Measurements from ENCODE around the gene ALDOC.

Gene ALDOC

DNA sequence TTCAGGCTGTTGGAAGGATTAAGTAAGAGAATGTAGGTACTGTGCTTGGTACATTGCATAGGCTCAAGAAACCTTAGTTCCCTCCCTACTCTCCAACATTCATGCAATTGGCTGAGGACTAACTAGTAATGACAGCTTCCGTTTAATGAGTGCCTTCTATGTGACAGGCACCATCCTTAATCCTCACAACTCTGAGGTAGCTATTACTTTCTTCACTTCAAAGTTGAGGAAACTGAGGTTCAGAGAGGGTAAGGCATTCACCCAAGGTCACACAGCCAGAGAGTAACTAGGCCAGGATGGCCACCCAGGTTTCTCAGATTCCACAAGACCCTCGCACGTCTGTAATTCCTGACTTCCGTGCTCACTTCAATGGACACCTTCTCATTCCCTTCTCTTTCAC lies 46.4 kb downstream of the ALDOC start:
- no peak for DNase-seq

DNA sequence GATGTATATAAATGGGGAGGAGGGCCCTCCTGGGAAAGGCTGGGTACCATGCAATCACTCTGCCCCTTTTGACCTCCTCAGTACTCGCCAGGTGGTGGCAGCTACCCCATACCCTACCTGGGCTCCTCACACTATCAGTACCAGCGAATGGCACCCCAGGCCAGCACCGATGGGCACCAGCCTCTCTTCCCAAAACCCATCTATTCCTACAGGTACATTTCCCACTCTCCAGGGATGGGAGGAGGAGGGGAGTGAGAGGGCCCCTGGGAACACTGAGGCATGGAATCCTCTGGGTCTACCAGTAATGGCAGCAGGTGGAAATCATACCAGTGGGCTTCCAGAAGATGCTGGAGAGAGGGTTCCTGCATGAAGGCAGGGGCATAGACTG lies 47.7 kb downstream of the ALDOC start:
- no peak for DNase-seq

DNA sequence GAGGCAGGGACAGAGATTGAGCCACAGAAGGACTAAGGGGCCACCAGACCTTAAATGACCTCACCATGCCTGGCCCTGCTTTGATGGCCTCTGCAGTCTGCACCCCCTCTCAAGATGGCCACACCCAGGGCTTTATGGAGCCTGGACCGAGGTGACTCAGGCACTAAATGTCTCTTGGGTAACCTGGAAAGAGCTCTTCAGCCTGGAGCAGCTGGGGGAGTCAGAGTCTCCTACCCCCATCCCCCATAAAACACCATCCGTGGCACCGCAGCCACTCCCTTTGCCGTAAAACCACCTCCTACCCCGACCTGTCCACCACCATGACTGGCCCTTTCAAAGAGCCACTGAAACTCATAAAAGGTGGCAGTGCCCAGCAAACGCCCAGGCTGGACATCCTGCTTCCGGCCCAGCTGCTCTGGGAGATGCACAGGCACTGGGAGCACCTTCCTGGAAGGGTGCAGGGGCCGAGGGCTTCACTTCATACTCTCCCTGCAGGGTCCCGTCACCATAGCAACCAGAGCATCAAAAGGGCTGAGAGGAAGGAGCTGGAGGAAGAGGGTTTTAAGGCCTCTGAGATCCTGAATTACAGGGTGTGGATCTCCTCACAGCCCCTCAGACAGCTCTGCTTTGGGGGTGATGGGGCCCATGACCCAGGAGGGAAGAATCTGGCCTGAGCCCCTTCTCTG lies 48.2 kb downstream of the ALDOC start:
- DNase-seq: no peak

DNA sequence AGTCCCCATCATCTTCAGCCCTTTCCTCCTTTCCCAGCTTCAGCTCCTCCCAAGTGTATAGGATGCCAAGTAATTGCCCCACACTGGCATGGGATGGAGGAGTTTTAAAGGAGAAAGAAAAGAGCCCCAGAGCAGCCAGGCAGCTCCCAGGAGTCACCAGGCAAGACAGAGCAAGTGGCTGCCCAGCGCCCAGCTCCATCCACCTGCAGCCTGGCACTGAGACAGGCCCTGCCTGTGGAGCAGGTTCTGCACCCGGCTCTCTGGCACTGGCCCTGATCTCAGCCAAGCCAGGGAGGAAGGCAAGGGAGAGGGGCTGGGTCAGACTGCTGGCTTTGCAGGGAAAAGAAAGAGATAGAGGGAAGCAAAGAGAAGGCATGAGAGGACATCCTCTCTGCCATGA lies 48.8 kb downstream of the ALDOC start:
- DNase-seq: no peak

DNA sequence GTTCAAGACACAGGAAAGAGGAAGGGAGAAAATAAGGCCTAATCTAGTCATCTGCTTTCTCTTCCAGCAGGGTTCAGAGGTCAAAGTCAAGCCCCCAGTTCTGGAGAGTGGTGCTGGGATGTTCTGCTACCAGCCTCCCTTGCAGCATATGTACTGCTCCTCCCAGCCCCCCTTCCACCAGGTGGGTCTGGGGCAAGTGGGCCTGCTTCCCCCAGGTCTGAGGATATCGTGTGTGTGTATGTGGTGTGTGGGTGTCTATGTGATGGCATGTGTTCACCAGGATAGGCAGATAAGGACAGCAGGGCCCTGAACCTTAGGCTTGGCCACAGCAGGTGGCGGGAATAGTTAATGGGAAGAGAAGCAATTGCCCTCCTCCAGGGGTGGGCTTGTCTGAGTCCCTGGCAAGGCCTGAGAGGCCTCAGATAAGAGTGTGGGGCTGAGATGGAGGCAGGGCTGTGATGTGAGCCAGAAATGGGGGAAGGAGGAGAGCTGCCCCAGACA lies 49.5 kb downstream of the ALDOC start:
- no peak for DNase-seq

DNA sequence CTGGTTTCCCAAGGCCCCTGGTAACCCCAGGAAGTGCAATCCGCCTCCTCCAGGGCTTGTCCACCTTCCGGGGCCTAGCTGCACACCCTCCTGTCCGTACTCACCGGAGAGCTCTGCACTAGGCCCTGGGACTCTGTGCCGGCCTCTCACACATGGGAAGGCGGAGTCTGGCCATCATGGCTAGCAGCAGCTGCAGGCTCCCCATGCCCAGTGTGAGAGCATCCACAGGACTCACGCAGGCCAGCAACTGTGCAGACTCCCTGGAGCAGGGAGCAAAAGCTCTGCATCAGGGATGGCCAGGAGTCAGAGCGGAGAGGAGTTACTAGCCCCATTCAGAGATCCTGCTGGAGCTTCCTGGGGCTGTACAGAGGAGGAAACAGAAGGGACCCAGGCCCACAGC lies 50.3 kb downstream of the ALDOC start:
- DNase-seq: no peak

DNA sequence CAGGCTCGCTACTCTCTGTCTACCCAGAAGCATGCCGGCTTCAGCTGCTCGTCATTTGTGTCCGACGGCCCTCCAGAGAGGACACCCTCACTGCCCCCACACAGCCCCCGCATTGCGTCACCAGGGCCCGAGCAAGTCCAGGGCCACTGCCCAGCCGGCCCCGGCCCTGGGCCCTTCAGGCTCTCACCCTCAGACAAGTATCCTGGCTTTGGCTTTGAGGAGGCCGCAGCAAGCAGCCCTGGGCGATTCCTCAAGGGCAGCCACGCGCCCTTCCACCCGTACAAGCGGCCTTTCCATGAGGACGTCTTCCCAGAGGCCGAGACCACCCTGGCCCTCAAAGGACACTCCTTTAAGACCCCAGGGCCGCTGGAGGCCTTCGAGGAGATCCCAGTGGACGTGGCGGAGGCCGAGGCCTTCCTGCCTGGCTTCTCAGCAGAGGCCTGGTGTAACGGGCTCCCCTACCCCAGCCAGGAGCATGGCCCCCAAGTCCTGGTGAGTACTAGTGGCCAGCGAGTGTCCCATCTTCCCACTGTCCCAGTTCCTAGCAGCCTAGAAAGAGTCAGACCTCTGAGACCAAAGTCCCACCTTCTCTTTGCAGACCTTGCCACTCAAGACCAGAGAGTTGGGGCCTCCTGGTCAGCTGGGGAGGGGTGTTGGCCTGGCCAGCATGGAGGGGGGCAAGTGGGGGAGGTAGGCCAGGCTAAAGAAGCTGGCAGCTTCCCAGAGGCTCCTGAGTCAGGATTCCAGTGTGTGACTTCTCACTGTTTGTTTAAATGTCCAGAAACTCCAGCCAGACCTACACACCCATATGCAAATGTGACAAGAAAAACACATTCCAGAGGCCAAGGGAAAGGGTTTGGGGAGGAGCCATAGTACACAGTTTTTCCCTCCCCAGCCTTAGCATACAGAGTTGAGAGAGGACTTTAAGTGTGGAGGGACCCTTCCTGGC lies 51.9 kb downstream of the ALDOC start:
- DNase-seq: no peak

DNA sequence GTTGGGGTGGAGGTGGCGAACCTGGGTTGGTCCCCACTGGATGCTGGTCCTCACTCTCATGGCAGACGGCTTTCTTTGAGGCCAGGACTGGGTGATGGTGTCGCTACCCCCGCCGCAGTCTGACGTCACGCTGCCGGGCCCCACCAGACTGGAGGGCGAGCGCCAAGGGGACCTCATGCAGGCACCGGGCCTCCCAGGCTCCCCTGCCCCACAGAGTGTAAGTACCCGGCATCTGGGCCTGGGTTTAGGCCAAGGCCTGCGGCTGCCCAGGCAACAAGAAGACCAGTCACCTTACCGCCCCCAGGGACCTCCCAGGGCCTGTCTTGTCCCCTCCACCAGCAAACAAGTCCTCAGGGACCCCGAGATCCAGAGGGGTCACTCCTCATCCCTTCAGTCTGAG lies 52.8 kb downstream of the ALDOC start:
- no peak for DNase-seq

DNA sequence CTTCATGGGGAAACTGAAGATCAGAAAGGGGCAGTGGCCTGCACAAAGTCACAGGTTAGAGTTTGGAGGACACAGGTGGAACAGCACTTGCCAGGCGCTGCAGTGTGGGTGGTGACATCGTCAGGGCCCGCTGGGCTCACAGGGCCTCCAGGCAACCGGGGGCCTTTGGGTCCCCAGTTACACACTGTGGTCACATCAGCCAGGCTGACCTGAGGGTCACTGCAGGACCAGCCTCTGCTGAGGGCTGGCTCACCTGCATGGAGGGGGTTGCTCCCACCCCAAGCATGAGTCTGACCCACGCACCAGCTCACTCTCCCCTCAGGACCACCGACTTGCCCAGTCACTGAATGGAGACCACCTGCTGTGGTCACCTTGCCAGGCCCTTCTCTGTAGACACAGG lies 53.5 kb downstream of the ALDOC start:
- no peak for DNase-seq

Measured in activated effector memory CD4-positive, alpha-beta T cell treated with Interleukin-2 at 50 U/mL for 16 hours (primary cell).